Measurements from ENCODE around the gene KCNK3. TPM values are rescaled to one million over a fixed set of nuclear protein-coding genes. Genes with fewer than 3 reads are reported as not detected.

KCNK3 gene
- total and polyA plus RNA-seq, 2 of the 13 experiments (the other 11 are each of a cell fraction or from before 2014, with no cell fraction given), result not detected

DNA sequence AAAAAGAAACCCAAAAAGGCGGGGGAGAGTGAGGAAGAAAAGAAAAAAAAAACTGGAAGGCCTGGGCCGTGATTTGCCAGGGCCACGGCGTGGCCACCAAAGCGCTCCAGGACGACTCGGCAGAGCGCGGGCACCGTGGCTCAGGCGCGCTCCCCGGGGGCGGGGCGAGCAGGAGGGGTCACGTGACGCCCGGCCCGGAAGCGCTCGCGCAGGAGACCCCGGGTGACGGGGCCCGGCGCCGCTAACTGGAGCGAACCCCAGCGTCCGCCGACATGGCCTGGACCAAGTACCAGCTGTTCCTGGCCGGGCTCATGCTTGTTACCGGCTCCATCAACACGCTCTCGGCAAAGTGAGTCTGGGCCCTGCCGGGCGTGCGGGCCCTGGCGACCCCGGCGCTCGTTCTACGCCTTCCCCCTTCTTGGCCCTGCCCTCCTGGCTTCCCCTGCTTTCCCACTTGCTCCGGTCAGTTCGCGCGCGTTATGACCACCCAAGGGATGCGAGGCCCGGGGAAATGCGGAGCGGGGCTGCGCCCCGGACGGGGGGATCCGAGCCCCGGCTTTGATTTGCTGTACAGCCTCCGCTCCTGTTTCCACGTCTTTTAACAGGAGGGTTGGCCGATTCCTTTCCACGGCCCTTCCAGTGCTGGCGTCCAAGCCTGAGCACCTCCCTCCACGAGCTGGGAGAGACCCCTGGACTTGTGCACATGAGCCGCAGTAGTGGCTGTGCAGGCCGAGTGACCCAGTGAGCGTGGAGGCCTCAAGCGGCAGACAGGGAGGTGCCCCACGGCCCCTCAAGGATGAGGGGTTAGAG is 71.8 kb downstream of the KCNK3 start, which contains the start of gene SLC35F6 (continued):
- TF ChIP-seq, protein P1, sequence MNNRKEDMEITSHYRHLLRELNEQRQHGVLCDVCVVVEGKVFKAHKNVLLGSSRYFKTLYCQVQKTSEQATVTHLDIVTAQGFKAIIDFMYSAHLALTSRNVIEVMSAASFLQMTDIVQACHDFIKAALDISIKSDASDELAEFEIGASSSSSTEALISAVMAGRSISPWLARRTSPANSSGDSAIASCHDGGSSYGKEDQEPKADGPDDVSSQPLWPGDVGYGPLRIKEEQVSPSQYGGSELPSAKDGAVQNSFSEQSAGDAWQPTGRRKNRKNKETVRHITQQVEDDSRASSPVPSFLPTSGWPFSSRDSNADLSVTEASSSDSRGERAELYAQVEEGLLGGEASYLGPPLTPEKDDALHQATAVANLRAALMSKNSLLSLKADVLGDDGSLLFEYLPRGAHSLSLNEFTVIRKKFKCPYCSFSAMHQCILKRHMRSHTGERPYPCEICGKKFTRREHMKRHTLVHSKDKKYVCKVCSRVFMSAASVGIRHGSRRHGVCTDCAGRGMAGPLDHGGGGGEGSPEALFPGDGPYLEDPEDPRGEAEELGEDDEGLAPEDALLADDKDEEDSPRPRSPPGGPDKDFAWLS (CRISPR knock-in tag; IDR thresholded peaks at IDR 0.05; ENCODE audit: borderline replicate concordance), result peak; percentile 77; the same call in 1 of the 2 replicates
- TF ChIP-seq HDAC6 (IDR thresholded peaks at IDR 0.05; ENCODE audit: low read depth, low read length) (no peak), POLR2A (IDR thresholded peaks at IDR 0.05; ENCODE audit: insufficient read depth in 1 of 2, low read depth in 2 of 2, low read length in 2 of 2) (peak; percentile 77 to 88; a peak in 3 of 4 replicates), ZNF766 (CRISPR knock-in tag; IDR thresholded peaks at IDR 0.05; ENCODE audit: borderline replicate concordance) (0 out of 2 replicates have a peak, but pooled peaks have one; percentile 51), ZNF644 (CRISPR knock-in tag; IDR thresholded peaks at IDR 0.05; ENCODE audit: low read depth) (no peak), ZNF547 (CRISPR knock-in tag; IDR thresholded peaks at IDR 0.05) (peak; percentile 96), ZNF761 (CRISPR knock-in tag; conservative IDR thresholded peaks at IDR 0.05) (peak; percentile 83; the same call in 1 of the 2 replicates), ZNF260 (CRISPR knock-in tag; IDR thresholded peaks at IDR 0.05; ENCODE audit: borderline replicate concordance, low read depth) (no peak), ZNF776 (CRISPR knock-in tag; IDR thresholded peaks at IDR 0.05) (peak; percentile 55; the same call in 1 of the 2 replicates), U2AF2 (IDR thresholded peaks at IDR 0.05; ENCODE audit: low read depth, low read length) (0 out of 2 replicates have a peak, but pooled peaks have one; percentile 17), GATA4 (IDR thresholded peaks at IDR 0.05; ENCODE audit: borderline replicate concordance, low read depth) (peak; percentile 64; the same call in 1 of the 2 replicates), ZFP37 (CRISPR knock-in tag; IDR thresholded peaks at IDR 0.05; ENCODE audit: borderline replicate concordance) (no peak), KDM4B (CRISPR knock-in tag; IDR thresholded peaks at IDR 0.05) (no peak), LCORL (IDR thresholded peaks at IDR 0.05) (0 out of 2 replicates have a peak, but pooled peaks have one; percentile 13), LCORL (CRISPR knock-in tag; IDR thresholded peaks at IDR 0.05) (peak; percentile 91), ARNTL (CRISPR knock-in tag; IDR thresholded peaks at IDR 0.05) (peak; percentile 61; the same call in 1 of the 2 replicates), HMGA1 (CRISPR knock-in tag; conservative IDR thresholded peaks at IDR 0.05) (no peak), ZNF205 (CRISPR knock-in tag; IDR thresholded peaks at IDR 0.05) (peak; percentile 75), ZNF33A (CRISPR knock-in tag; IDR thresholded peaks at IDR 0.05; ENCODE audit: borderline replicate concordance) (0 out of 2 replicates have a peak, but pooled peaks have one; percentile 62), ZFP41 (CRISPR knock-in tag; IDR thresholded peaks at IDR 0.05; ENCODE audit: borderline replicate concordance) (peak; percentile 77; the same call in 1 of the 2 replicates), MAFG (CRISPR knock-in tag; IDR thresholded peaks at IDR 0.05) (no peak)
- TF ChIP-seq, protein P2, sequence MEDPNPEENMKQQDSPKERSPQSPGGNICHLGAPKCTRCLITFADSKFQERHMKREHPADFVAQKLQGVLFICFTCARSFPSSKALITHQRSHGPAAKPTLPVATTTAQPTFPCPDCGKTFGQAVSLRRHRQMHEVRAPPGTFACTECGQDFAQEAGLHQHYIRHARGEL (CRISPR knock-in tag; IDR thresholded peaks at IDR 0.05), result no peak
- TF ChIP-seq, protein P3, sequence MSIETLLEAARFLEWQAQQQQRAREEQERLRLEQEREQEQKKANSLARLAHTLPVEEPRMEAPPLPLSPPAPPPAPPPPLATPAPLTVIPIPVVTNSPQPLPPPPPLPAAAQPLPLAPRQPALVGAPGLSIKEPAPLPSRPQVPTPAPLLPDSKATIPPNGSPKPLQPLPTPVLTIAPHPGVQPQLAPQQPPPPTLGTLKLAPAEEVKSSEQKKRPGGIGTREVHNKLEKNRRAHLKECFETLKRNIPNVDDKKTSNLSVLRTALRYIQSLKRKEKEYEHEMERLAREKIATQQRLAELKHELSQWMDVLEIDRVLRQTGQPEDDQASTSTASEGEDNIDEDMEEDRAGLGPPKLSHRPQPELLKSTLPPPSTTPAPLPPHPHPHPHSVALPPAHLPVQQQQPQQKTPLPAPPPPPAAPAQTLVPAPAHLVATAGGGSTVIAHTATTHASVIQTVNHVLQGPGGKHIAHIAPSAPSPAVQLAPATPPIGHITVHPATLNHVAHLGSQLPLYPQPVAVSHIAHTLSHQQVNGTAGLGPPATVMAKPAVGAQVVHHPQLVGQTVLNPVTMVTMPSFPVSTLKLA (IDR thresholded peaks at IDR 0.05), result peak; percentile 18; the same call in 1 of the 2 replicates
- TF ChIP-seq, protein P4, sequence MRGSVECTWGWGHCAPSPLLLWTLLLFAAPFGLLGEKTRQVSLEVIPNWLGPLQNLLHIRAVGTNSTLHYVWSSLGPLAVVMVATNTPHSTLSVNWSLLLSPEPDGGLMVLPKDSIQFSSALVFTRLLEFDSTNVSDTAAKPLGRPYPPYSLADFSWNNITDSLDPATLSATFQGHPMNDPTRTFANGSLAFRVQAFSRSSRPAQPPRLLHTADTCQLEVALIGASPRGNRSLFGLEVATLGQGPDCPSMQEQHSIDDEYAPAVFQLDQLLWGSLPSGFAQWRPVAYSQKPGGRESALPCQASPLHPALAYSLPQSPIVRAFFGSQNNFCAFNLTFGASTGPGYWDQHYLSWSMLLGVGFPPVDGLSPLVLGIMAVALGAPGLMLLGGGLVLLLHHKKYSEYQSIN (CRISPR knock-in tag; IDR thresholded peaks at IDR 0.05; ENCODE audit: borderline replicate concordance), result no peak
- TF ChIP-seq, protein P5, sequence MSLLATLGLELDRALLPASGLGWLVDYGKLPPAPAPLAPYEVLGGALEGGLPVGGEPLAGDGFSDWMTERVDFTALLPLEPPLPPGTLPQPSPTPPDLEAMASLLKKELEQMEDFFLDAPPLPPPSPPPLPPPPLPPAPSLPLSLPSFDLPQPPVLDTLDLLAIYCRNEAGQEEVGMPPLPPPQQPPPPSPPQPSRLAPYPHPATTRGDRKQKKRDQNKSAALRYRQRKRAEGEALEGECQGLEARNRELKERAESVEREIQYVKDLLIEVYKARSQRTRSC (CRISPR knock-in tag; IDR thresholded peaks at IDR 0.05; ENCODE audit: low read depth), result no peak

Measured in HepG2 (cell line).